Breast epithelium (tissue), 4 donors: ENCODE data around the gene THSD1. TPM values are rescaled to one million over a fixed set of nuclear protein-coding genes. Genes with fewer than 3 reads are reported as not detected.
"Not testable (repeated sequence)": the region's sequence is repeated elsewhere in the genome, so short reads cannot be mapped to it uniquely, and the experiment has no call there.

Experiments used
- DNase-seq, 2 donors: peaks; one replicate each; pipeline ENCODE4 v3.0.0-alpha.2; 2019; ENCODE audit warnings: low spot score in 2 of 2
- H3K27ac ChIP-seq, 2 donors: fragments of 200-600 bp; sonication (generic) in 1 of 2; one replicate each; pipeline ENCODE4 v1.5.1; 2016 to 2019; ENCODE audit warnings: mild to moderate bottlenecking in 1 of 2
- H3K27me3 ChIP-seq, 2 donors: fragments of 200-600 bp; sonication (generic) in 1 of 2; one replicate each; pipeline versions ENCODE4 v1.5.1 to v1.6.0; 2017 to 2019; ENCODE audit warnings: control low read depth in 1 of 2, mild to moderate bottlenecking in 1 of 2
- H3K36me3 ChIP-seq: fragments of 200-600 bp; one replicate; pipeline ENCODE4 v1.5.1; 2019
- H3K4me1 ChIP-seq, 2 donors: fragments of 200-600 bp; sonication (generic); one replicate each; pipeline ENCODE4 v1.5.1; 2016 to 2019; ENCODE audit warnings: control low read depth in 1 of 2
- H3K4me3 ChIP-seq, 3 donors: fragments of 200-600 bp; sonication (generic); 1 replicate in 2 of 3; 2 replicates in 1 of 3; pipeline ENCODE4 v1.5.1; 2016 to 2019; ENCODE audit warnings: mild to moderate bottlenecking in 3 of 3, moderate library complexity in 2 of 3
- H3K9me3 ChIP-seq, 2 donors: fragments of 200-600 bp; sonication (generic) in 1 of 2; one replicate each; pipeline ENCODE4 v1.5.1; 2016 to 2019; ENCODE audit warnings: control low read depth in 1 of 2
- POLR2A ChIP-seq: fragments of 450-650 bp; IDR thresholded peaks from one replicate; pipeline ENCODE4 v1.6.1; 2016; ENCODE audit warnings: antibody characterized with exemption, mild to moderate bottlenecking, moderate library complexity
- POLR2AphosphoS5 ChIP-seq, 3 donors: sonication (generic); formaldehyde crosslinking; IDR thresholded peaks; one replicate each; pipeline ENCODE4 v1.6.1; 2017; ENCODE audit warnings: antibody characterized with exemption in 3 of 3
- intact Hi-C: fragments of 100-400 bp; cut with DNase I; formaldehyde crosslinking; loops from one replicate; pipeline ENCODE4 v1.15.1; 2023; ENCODE audit warnings: low total_unique reads
- total RNA-seq, 3 donors: library from RNA; depleted of rRNA; stranded (reverse); fragments of >200 nt; gene quantifications; one replicate each; pipeline ENCODE4 v1.1.0, GENCODE V29; 2016
- TF ChIP-seq, protein P1 (sequence below), 3 donors: fragments of 450-650 bp; IDR thresholded peaks; one replicate each; pipeline ENCODE4 v1.5.1; 2016 to 2017; ENCODE audit warnings: antibody characterized with exemption in 3 of 3, mild to moderate bottlenecking in 3 of 3, moderate library complexity in 3 of 3

The THSD1 gene
- total RNA-seq, 3 donors from 2014 or later: 5.8 to 9.8 (median 9.1) TPM

DNA sequence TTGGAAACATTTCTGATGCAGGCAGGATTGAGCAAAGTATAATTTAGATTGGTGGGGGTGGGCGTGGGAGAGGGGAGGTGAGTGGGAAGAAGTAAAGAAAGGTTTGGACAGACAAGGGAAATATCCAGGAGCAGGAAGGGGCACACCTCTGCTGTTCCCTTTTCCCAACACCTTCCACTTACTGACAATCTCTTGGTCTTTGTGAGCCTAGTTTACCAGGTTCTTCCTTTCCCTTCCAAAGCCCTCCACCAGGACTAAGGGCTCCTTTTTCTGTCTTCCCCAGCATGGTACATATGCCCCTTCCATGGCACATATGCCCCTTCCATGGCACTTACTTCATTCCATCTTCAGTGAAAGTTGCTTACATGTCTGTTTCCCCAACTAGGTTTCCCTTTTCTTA is 6.2 kb upstream of the THSD1 start:
- DNase-seq: no peak
- no peaks in the 10 kb centered on the region for H3K9me3 ChIP-seq
- H3K27ac ChIP-seq: no peak overlapping the region
- TF ChIP-seq POLR2AphosphoS5 (IDR thresholded peaks at IDR 0.05) (no peak), POLR2A (no peak)
- TF ChIP-seq, protein P1, sequence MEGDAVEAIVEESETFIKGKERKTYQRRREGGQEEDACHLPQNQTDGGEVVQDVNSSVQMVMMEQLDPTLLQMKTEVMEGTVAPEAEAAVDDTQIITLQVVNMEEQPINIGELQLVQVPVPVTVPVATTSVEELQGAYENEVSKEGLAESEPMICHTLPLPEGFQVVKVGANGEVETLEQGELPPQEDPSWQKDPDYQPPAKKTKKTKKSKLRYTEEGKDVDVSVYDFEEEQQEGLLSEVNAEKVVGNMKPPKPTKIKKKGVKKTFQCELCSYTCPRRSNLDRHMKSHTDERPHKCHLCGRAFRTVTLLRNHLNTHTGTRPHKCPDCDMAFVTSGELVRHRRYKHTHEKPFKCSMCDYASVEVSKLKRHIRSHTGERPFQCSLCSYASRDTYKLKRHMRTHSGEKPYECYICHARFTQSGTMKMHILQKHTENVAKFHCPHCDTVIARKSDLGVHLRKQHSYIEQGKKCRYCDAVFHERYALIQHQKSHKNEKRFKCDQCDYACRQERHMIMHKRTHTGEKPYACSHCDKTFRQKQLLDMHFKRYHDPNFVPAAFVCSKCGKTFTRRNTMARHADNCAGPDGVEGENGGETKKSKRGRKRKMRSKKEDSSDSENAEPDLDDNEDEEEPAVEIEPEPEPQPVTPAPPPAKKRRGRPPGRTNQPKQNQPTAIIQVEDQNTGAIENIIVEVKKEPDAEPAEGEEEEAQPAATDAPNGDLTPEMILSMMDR (IDR thresholded peaks at IDR 0.05): no peak
- H3K4me1 ChIP-seq: no peaks in the 10 kb centered on the region
- H3K4me3 ChIP-seq: no peak overlapping the region
- peaks cover 5% of the 10 kb centered on the region for H3K36me3 ChIP-seq
- intact Hi-C loops: no loop called here
- H3K27me3 ChIP-seq: no peaks in the 10 kb centered on the region

DNA sequence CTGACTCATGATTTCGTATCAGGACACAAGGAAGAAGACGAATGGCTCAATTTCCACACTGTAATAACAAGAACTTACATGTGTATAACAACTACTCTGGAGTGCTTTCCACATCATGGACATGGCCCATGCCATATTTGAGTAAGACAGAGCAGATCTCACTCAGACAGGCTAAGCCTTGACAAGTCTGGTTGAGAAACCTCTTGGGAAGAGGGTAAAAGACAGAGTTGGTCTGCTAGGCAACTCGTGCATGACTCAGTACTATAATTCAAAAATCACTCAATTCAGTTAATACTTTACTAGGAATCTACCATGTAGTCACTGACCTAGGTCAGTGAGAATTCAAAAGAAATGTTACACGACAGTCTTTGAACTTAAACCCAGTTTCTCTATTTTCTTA is 5.7 kb upstream of the THSD1 start:
- DNase-seq: no peak
- intact Hi-C loops: no loop called here
- H3K27ac ChIP-seq: no peak overlapping the region
- no peaks in the 10 kb centered on the region for H3K9me3 ChIP-seq
- TF ChIP-seq POLR2A (no peak), POLR2AphosphoS5 (IDR thresholded peaks at IDR 0.05) (no peak)
- TF ChIP-seq, protein P1 (IDR thresholded peaks at IDR 0.05): no peak
- H3K4me3 ChIP-seq: no peak overlapping the region
- H3K4me1 ChIP-seq: no peaks in the 10 kb centered on the region
- H3K27me3 ChIP-seq: no peaks in the 10 kb centered on the region
- peaks cover 5% of the 10 kb centered on the region for H3K36me3 ChIP-seq

DNA sequence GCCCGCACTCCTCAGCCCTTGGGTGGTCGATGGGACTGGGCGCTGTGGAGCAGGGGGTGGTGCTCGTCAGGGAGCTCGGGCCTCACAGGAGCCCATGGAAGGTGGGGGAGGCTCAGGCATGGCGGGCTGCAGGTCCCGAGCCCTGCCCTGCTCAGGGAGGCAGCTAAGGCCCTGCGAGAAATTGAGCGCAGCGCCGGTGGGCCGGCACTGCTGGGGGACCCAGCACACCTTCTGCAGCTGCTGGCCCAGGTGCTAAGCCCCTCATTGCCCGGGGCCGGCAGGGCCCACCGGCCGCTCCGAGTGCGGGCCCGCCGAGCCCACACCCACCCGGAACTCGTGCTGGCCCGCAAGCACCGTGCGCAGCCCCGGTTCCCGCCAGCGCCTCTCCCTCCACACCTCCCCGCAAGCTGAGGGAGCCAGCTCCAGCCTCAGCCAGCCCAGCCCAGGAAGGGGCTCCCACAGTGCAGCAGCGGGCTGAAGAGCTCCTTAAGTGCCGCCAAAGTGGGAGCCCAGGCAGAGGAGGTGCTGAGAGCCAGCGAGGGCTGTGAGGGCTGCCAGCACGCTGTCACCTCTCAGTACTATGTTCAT is 2.2 kb upstream of the THSD1 start:
- intact Hi-C loops, H3K4me1 ChIP-seq, H3K27ac ChIP-seq, H3K4me3 ChIP-seq, DNase-seq, H3K9me3 ChIP-seq, H3K27me3 ChIP-seq, H3K36me3 ChIP-seq: not testable (repeated sequence)

DNA sequence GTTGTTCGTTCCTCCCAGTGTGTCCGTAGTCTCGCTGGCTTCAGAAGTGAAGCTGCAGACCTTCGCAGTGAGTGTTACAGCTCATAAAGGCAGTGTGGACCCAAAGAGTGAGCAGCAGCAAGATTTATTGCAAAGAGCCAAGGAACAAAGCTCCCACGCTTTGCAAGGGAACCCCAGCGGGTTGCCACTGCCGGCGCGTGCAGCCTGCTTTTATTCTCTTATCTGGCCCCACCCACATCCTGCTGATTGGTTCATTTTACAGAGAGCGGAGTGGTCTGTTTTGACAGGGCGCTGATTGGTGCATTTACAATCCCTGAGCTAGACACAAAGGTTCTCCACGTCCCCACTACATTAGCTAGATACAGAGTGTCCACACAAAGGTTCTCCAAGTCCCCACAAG is 1.5 kb upstream of the THSD1 start:
- DNase-seq, H3K27ac ChIP-seq, H3K9me3 ChIP-seq, intact Hi-C loops, H3K4me1 ChIP-seq, H3K27me3 ChIP-seq, H3K36me3 ChIP-seq, H3K4me3 ChIP-seq: not testable (repeated sequence)

DNA sequence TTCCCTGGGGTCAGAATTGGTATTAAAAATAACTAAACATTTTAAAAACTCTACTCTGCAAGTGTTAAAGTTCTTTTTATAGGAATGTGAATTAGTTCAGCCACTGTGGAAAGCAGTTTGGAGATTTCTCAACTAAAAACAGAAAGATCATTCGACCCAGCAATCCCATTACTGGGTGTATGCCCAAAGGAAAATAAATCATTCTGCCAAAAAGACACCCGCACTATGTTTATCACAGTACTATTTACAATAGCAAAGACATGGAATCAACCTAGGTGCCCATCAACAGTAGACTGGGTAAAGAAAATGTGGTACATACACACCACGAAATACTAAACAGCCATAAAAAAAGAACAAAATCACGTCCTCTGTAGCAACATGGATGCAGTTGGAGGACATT is 657 bp upstream of the THSD1 start:
- no peak for DNase-seq
- Histone ChIP-seq H3K27ac (peak overlapping the region in 1 of 2 donors; percentile 72), H3K4me3 (peak overlapping the region; percentile 65 to 72 (median 66)), H3K27me3 (no peaks in the 10 kb centered on the region), H3K36me3 (no peaks in the 10 kb centered on the region), H3K9me3 (no peaks in the 10 kb centered on the region), H3K4me1 (no peaks in the 10 kb centered on the region)
- intact Hi-C loops: no loop called here
- no peak for TF ChIP-seq POLR2AphosphoS5 (IDR thresholded peaks at IDR 0.05)
- no peak for TF ChIP-seq POLR2A
- TF ChIP-seq, protein P1 (IDR thresholded peaks at IDR 0.05): no peak

DNA sequence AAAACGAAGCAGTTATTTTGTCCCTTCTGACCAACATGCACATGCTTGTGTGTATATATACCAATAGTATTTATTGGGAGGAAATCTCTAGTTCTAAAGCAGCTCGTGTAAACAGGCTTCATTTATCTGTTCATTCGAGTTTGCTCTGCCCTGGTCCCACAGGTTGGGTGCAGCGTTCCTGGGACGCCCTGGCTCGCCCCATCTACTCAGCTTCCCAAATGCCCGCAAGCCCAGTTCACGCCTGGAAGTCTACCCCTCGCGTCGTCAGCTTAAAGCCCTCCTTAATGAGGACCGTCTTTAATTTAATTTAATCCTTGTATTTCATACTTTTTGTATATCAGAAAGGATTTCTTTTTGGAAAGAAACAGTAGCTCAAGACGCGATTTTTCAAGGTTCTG is 604 bp downstream of the THSD1 start:
- Histone ChIP-seq H3K4me3 (peak overlapping the region; percentile 65 to 72 (median 66)), H3K36me3 (no peaks in the 10 kb centered on the region), H3K4me1 (no peaks in the 10 kb centered on the region), H3K27ac (peak overlapping the region; percentile 62 to 72), H3K27me3 (no peaks in the 10 kb centered on the region), H3K9me3 (no peaks in the 10 kb centered on the region)
- DNase-seq: no peak
- intact Hi-C loops: no loop called here
- TF ChIP-seq POLR2A (no peak), POLR2AphosphoS5 (IDR thresholded peaks at IDR 0.05) (no peak)
- TF ChIP-seq, protein P1 (IDR thresholded peaks at IDR 0.05): no peak
